ENCODE data around the gene ZDHHC19.

ZDHHC19 gene

GRCh38 chr3:196159952-196160804, 51.0 kb downstream of the ZDHHC19 start:
- peak; percentile 61 for FAIRE-seq
- peak; percentile 70 for DNase-seq (ENCODE audit: insufficient read length, low spot score)

DNA sequence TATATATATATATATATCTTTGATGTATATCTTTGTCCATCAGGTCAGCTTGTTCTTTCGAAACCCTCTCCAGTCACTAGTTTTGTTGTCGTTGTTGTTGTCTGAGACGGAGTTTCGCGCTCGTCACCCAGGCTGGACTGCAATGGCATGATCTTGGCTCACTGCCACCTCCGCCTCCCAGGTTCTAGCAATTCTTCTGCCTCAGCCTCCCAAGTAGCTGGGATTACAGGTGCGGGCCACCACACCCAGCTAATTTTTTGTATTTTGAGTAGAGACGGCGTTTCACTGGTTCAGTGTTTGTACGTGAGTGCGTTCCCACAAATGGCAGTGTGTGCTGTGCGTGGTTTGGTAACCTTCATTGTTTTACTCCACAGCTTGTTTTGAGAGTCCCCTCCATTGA, 51.7 kb downstream of the ZDHHC19 start:
- DNase-seq (ENCODE audit: insufficient read length, low spot score) (no peak), FAIRE-seq (no peak)

GRCh38 chr3:196156160-196156559, 55.0 kb downstream of the ZDHHC19 start:
- FAIRE-seq: no peak
- no peak for DNase-seq (ENCODE audit: insufficient read length, low spot score)

DNA sequence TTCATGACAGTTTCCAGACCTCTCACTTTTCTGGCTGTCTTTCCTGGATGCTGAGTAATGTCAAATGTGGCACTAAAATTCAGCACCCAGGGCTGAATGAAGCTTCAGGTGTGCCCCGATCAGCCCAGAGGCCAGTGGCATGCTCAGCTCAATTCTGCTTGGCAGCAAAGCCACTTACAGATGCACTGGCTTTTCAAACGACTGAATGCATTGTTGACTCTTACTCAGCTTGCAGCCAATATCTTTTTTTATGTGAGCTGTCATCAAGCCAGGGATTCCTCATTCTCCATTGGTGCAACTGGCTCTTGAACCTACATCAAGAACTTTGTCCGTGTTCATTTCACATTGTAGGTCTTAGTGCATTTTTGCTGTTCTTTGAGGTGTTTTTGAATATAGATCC, 60.7 kb downstream of the ZDHHC19 start:
- DNase-seq (ENCODE audit: insufficient read length, low spot score): no peak
- no peak for FAIRE-seq

DNA sequence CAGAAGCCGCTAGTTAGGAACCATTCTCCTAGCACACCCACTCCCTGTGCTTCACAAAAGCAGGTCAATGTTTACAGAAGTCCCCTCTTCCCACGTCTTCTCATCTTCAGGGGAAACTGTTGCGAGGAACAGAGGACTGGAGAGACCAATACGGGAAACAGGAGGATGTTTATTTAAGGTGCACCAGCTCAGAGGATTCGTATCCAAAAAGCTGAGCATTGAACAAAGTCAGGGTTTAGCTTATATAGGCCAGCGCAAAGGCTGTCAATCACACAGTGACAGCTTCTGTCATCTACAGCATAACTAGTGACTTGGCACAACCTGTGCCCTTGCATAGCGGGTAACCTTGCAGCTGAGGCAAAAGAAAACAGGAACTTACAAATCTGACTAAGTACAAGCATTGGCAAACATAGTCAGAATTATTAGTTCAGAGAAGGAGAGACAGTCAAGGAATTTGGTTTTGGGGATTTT, 61.3 kb downstream of the ZDHHC19 start:
- DNase-seq (ENCODE audit: insufficient read length, low spot score) (no peak), FAIRE-seq (no peak)

DNA sequence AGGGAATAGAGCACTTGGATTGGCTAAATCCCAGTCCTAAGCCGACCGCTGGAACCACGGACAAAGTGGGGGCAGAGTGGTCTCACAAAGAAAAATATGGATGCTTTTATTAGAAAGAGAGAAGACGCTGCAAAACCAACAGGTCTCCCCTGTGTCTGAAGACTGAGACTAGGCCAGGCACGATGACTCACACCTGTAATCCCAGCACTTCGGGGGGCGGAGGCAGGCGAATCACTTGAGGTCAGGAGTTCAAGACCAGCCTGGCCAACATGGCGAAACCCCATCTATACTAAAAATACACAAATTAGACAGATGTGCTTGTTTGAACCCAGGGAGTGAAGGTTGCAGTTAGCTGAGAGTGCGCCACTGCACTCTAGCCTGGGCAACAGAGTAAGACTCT, 61.8 kb downstream of the ZDHHC19 start:
- FAIRE-seq: no peak
- no peak for DNase-seq (ENCODE audit: insufficient read length, low spot score)

Measured in GM19239 (cell line).